RWPE2 (cell line): ENCODE results near the gene GINS2.
A peak's percentile ranks its signal among the peaks of the same experiment; 100 is the strongest.

Experiments used
- ATAC-seq: fragments of 200-7000 bp; cut with Tn5 transposase; 3 replicates; pipeline ENCODE4 v1.9.1; 2021; ENCODE audit warnings: low read depth
- DNase-seq: peaks from one replicate; pipeline ENCODE4 v3.0.0-alpha.2; 2020; ENCODE audit warnings: low spot score
- H3K27ac ChIP-seq: fragments of 450-650 bp; 2 replicates; pipeline ENCODE4 v1.5.1; 2017; ENCODE audit warnings: mild to moderate bottlenecking; ENCODE audit not compliant: poor library complexity, severe bottlenecking
- H3K27me3 ChIP-seq: fragments of 250-450 bp; sonication (Bioruptor Pico); 2 replicates; pipeline ENCODE4 v1.5.1; 2021; ENCODE audit warnings: mild to moderate bottlenecking, moderate library complexity; ENCODE audit not compliant: insufficient read depth, poor library complexity, severe bottlenecking
- H3K36me3 ChIP-seq: fragments of 250-450 bp; sonication (Bioruptor Pico); 2 replicates; pipeline ENCODE4 v1.5.1; 2020; ENCODE audit warnings: low read depth, mild to moderate bottlenecking, moderate library complexity
- H3K4me1 ChIP-seq: fragments of 250-450 bp; sonication (Bioruptor Pico); 2 replicates; pipeline ENCODE4 v1.5.1; 2021; ENCODE audit warnings: mild to moderate bottlenecking, moderate library complexity; ENCODE audit not compliant: insufficient read depth, poor library complexity, severe bottlenecking
- H3K4me3 ChIP-seq: fragments of 250-450 bp; sonication (Bioruptor Pico); 2 replicates; pipeline ENCODE4 v1.5.1; 2021; ENCODE audit warnings: mild to moderate bottlenecking, moderate library complexity; ENCODE audit not compliant: severe bottlenecking
- H3K9me3 ChIP-seq: fragments of 250-450 bp; sonication (Bioruptor Pico); 2 replicates; pipeline ENCODE4 v1.5.1; 2021; ENCODE audit warnings: mild to moderate bottlenecking, moderate library complexity; ENCODE audit not compliant: severe bottlenecking
- TF ChIP-seq, protein P1 (sequence below): fragments of 450-650 bp; IDR thresholded peaks from one replicate; pipeline ENCODE4 v1.5.1; 2017; ENCODE audit warnings: mild to moderate bottlenecking, moderate library complexity; ENCODE audit not compliant: poor library complexity, severe bottlenecking

The GINS2 gene

DNA sequence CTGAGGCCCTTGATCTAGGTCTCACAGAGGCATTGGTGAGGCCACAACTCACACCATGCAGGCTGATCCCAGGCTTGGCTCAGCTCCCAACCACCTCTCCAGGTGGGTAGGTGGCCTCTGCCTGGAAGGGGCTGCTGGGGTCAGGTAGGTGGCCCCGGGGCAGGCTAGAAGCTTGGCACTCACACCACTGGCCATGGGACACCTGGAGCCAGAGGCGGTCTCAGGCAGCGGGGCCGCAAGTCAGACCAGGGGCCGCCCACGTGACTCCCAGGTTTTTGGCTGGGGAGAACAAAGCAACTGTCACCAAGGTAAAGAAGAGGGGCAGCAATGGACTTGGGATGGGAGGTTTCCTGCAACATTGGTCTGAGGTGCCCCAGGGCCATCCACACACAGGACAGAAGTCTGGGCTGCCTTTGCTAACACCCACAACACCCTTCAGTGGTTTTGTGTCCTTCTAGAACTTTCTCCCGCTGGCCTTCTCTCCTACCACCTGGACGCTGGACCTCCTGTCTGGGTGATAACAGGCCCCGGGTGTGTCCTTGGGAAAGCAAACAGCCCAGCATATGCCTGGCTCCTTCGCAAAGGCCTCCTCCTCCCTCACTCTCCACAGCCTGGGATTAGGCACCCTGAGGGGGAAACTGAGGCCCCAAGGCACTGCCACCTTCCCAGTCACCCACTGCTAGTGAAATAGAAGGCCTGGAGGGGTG, 45.7 kb upstream of the GINS2 start:
- DNase-seq = peak; percentile 59
- Histone ChIP-seq H3K4me1 (peaks cover 14% of the 10 kb centered on the region), H3K9me3 (no peaks in the 10 kb centered on the region), H3K27me3 (no peaks in the 10 kb centered on the region), H3K27ac (peak overlapping the region; percentile 66), H3K36me3 (peaks cover 97% of the 10 kb centered on the region), H3K4me3 (no peak overlapping the region)
- no peak for ATAC-seq
- TF ChIP-seq, protein P1, sequence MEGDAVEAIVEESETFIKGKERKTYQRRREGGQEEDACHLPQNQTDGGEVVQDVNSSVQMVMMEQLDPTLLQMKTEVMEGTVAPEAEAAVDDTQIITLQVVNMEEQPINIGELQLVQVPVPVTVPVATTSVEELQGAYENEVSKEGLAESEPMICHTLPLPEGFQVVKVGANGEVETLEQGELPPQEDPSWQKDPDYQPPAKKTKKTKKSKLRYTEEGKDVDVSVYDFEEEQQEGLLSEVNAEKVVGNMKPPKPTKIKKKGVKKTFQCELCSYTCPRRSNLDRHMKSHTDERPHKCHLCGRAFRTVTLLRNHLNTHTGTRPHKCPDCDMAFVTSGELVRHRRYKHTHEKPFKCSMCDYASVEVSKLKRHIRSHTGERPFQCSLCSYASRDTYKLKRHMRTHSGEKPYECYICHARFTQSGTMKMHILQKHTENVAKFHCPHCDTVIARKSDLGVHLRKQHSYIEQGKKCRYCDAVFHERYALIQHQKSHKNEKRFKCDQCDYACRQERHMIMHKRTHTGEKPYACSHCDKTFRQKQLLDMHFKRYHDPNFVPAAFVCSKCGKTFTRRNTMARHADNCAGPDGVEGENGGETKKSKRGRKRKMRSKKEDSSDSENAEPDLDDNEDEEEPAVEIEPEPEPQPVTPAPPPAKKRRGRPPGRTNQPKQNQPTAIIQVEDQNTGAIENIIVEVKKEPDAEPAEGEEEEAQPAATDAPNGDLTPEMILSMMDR = no peak

DNA sequence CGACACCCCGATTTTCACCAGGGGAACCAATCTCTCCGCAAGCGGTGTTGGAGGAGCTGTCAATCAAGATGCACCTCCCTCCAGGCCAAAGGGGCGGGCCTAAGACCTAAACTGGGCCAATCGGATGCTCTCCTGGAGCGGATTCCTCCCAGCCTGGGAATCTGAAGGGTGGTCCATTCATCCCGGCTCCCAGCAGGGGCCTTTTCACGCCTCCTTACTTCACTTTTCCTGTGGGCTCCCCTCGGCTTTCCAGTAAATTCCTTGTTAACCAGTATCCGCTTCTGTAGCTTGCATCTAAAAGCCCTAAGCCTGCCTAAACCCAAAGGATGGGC, 45.1 kb upstream of the GINS2 start:
- H3K36me3 ChIP-seq = peaks cover 97% of the 10 kb centered on the region
- TF ChIP-seq, protein P1 = no peak
- H3K4me1 ChIP-seq = peaks cover 14% of the 10 kb centered on the region
- no peaks in the 10 kb centered on the region for H3K27me3 ChIP-seq
- ATAC-seq (peak; percentile 47), DNase-seq (peak; percentile 50)
- H3K27ac ChIP-seq = peak overlapping the region; percentile 66
- no peaks in the 10 kb centered on the region for H3K9me3 ChIP-seq
- H3K4me3 ChIP-seq = no peak overlapping the region

DNA sequence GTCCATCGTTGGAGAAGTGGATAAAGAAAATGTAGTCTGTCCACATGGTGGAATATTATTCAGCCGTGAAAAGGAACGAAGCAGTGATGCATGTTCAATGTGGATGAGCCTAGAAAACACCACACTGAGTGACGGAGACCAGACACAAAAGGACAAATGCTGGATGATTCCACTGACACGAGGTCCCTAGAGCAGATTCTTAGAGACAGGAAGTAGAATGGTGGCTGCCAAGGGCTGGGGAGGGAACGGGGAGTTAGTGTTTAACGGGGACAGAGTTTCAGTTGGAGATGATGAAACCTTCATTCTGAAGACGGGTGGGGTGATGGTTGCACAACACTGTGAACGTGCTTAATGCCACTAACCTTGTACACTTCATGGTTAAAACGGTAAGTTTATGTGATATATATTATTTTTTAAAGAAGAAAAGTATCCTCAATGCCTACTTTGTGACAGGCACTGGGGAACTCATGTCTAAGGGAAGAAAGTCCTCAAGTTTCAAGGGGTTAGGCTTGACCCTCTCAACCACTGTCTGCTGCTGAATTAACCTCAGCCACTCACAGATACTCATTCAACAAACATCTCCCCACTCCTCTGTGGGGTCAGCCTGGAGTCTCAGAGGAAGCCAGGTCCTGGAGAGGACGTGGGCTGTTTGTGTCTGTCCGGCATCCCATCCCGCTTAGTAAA, 44.5 kb upstream of the GINS2 start:
- no peak overlapping the region for H3K4me3 ChIP-seq
- peak; percentile 54 for ATAC-seq
- DNase-seq = peak; percentile 44
- H3K27me3 ChIP-seq = no peaks in the 10 kb centered on the region
- peaks cover 95% of the 10 kb centered on the region for H3K36me3 ChIP-seq
- TF ChIP-seq, protein P1 = no peak
- H3K27ac ChIP-seq = peak overlapping the region; percentile 66
- no peaks in the 10 kb centered on the region for H3K9me3 ChIP-seq
- peaks cover 14% of the 10 kb centered on the region for H3K4me1 ChIP-seq

- TF ChIP-seq, protein P1 = no peak
- Histone ChIP-seq H3K27me3 (no peaks in the 10 kb centered on the region), H3K36me3 (peaks cover 97% of the 10 kb centered on the region), H3K4me1 (peaks cover 14% of the 10 kb centered on the region), H3K4me3 (no peak overlapping the region), H3K27ac (no peak overlapping the region), H3K9me3 (no peaks in the 10 kb centered on the region)
- no peak for ATAC-seq
- no peak for DNase-seq
Observed at GRCh38 chr16:85731179-85731578, 42.4 kb upstream of the GINS2 start.

DNA sequence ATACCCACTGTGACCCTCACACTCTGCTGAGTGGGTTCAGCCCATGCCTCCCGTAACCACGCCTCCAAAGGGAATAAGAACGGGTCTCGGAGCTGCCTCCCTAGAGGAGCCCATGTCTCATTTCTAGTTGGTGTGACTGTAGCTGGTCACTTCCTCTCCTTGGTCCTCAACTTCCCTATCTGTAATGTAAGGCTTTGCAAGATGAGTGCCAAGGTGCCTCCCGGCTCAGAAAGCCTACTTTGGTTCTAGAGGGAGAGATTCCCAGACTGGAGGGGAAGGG, 41.4 kb upstream of the GINS2 start:
- no peak for ATAC-seq
- H3K27ac ChIP-seq = no peak overlapping the region
- no peak for DNase-seq

More for the DNA sequence above, 41.4 kb upstream of the GINS2 start:
- TF ChIP-seq, protein P1 = no peak
- H3K9me3 ChIP-seq = no peaks in the 10 kb centered on the region
- peaks cover 14% of the 10 kb centered on the region for H3K4me1 ChIP-seq
- no peaks in the 10 kb centered on the region for H3K27me3 ChIP-seq
- H3K36me3 ChIP-seq = peaks cover 97% of the 10 kb centered on the region
- H3K4me3 ChIP-seq = no peak overlapping the region
